Lower leg skin (tissue), 3 donors: ENCODE measurements around the gene SLC44A3.

Experiments
- POLR2A ChIP-seq, 2 donors: fragments of 450-650 bp; IDR thresholded peaks; one replicate each; pipeline ENCODE4 v1.6.1; 2016 to 2017; ENCODE audit warnings: antibody characterized with exemption in 2 of 2, mild to moderate bottlenecking in 1 of 2, moderate library complexity in 1 of 2
- TF ChIP-seq, protein P1 (sequence below), 3 donors: fragments of 450-650 bp; IDR thresholded peaks; one replicate each; pipeline ENCODE4 v1.5.1; 2016; ENCODE audit warnings: antibody characterized with exemption in 3 of 3, mild to moderate bottlenecking in 3 of 3, moderate library complexity in 2 of 3

DNA sequence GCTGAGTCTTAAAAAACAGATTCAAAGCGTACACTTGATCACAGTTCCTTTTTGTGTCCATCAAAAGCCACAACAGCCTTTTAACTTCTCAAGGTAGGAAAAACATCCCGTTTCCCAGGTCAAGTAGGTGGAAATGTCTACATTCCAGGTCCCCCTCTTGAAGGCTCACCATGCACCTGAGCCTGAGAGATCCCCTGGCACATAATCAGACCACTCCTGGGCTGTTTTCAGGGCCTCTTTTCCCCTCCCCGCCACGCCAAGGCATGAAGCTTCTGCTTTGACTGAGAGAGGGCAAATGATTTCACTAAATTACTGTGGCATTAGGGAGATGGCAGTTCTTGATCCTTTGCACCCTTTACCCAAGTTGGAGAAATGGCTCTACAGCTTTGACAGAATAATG is 85.0 kb downstream of the SLC44A3 start:
- no peak for TF ChIP-seq POLR2A (IDR thresholded peaks at IDR 0.05)
- TF ChIP-seq, protein P1, sequence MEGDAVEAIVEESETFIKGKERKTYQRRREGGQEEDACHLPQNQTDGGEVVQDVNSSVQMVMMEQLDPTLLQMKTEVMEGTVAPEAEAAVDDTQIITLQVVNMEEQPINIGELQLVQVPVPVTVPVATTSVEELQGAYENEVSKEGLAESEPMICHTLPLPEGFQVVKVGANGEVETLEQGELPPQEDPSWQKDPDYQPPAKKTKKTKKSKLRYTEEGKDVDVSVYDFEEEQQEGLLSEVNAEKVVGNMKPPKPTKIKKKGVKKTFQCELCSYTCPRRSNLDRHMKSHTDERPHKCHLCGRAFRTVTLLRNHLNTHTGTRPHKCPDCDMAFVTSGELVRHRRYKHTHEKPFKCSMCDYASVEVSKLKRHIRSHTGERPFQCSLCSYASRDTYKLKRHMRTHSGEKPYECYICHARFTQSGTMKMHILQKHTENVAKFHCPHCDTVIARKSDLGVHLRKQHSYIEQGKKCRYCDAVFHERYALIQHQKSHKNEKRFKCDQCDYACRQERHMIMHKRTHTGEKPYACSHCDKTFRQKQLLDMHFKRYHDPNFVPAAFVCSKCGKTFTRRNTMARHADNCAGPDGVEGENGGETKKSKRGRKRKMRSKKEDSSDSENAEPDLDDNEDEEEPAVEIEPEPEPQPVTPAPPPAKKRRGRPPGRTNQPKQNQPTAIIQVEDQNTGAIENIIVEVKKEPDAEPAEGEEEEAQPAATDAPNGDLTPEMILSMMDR (IDR thresholded peaks at IDR 0.05): no peak
